Neural cell (in vitro differentiated cells): ENCODE data around the gene ARHGAP42.

Experiments
- CTCF ChIP-seq: fragments of 450-650 bp; IDR thresholded peaks from 2 replicates; pipeline ENCODE4 v1.5.1; 2014; ENCODE audit warnings: antibody characterized with exemption, mild to moderate bottlenecking, moderate library complexity; ENCODE audit not compliant: poor library complexity, severe bottlenecking
- EZH2 ChIP-seq: fragments of 200-600, 300-800 bp; shearing (Covaris generic), sonication (generic); IDR thresholded peaks from 2 replicates; pipeline ENCODE4 v1.6.1; 2014; ENCODE audit warnings: antibody characterized with exemption, low read length, borderline replicate concordance, mild to moderate bottlenecking; ENCODE audit not compliant: insufficient read depth, poor library complexity, severe bottlenecking
- REST ChIP-seq: IDR thresholded peaks from 2 replicates; pipeline ENCODE4 v1.6.1; 2012; ENCODE audit warnings: borderline replicate concordance
- SMC3 ChIP-seq: fragments of 450-650 bp; conservative IDR thresholded peaks from 2 replicates; pipeline ENCODE4 v1.6.1; 2014; ENCODE audit warnings: antibody characterized with exemption, mild to moderate bottlenecking, moderate library complexity; ENCODE audit not compliant: poor library complexity
- TAF1 ChIP-seq: IDR thresholded peaks from 2 replicates; pipeline ENCODE4 v1.6.1; 2012; ENCODE audit warnings: low read depth

- TF ChIP-seq REST, result no peak
- no peak for TF ChIP-seq CTCF
- TF ChIP-seq TAF1, result no peak
- no peak for TF ChIP-seq SMC3
- TF ChIP-seq EZH2, result no peak
Observed at GRCh38 chr11:100849901-100850235, 162.8 kb downstream of the ARHGAP42 start.
